ENCODE measurements around the gene MYO1E. TPM values are rescaled to one million over a fixed set of nuclear protein-coding genes. Genes with fewer than 3 reads are reported as not detected.

The MYO1E gene
- total RNA-seq, 1 experiment from 2014 or later = 83.6 TPM

- TF ChIP-seq ZNF512 (CRISPR knock-in tag; IDR thresholded peaks at IDR 0.05; ENCODE audit: borderline replicate concordance) (no peak), ZNF671 (CRISPR knock-in tag; IDR thresholded peaks at IDR 0.05) (no peak), ZNF425 (CRISPR knock-in tag; conservative IDR thresholded peaks at IDR 0.05) (no peak), E2F5 (CRISPR knock-in tag; IDR thresholded peaks at IDR 0.05) (no peak), ZNF317 (CRISPR knock-in tag; IDR thresholded peaks at IDR 0.05; ENCODE audit: borderline replicate concordance, low read depth) (no peak), NFYB (CRISPR knock-in tag; conservative IDR thresholded peaks at IDR 0.05; ENCODE audit: low read depth) (no peak), SOX15 (CRISPR knock-in tag; IDR thresholded peaks at IDR 0.05) (no peak), MXD4 (CRISPR knock-in tag; IDR thresholded peaks at IDR 0.05; ENCODE audit: borderline replicate concordance) (no peak)
Observed at GRCh38 chr15:59205839-59206622, 166.6 kb downstream of the MYO1E start (continued).

- no peaks in the 10 kb centered on the region for H3K27me3 Mint-ChIP-seq (ENCODE audit: low read depth)
- POLR2A ChIA-PET = no interaction called here
- TF ChIP-seq EMX1 (CRISPR knock-in tag; IDR thresholded peaks at IDR 0.05) (no peak), CBFB (CRISPR knock-in tag; IDR thresholded peaks at IDR 0.05; ENCODE audit: low read depth) (no peak), NFYB (CRISPR knock-in tag; conservative IDR thresholded peaks at IDR 0.05; ENCODE audit: low read depth) (no peak)
- no peak overlapping the region for H3K27ac Mint-ChIP-seq
- ATAC-seq = no peak
- CTCF ChIA-PET = interaction anchor here (1.4 to 1.9 kb wide), 2 partner anchors 289 to 326 kb away, joined by 3 to 4 read pairs; no protein-coding TSS in a partner anchor
- H3K9me3 Mint-ChIP-seq = no peaks in the 10 kb centered on the region
- DNase-seq (ENCODE audit: low spot score) = no peak
- peaks cover 40% of the 10 kb centered on the region for H3K36me3 Mint-ChIP-seq
- no peak overlapping the region for H3K4me3 Mint-ChIP-seq
- H3K4me1 Mint-ChIP-seq = no peaks in the 10 kb centered on the region
Observed at GRCh38 chr15:59203657-59204056, 169.0 kb downstream of the MYO1E start.

- H3K27ac Mint-ChIP-seq = no peak overlapping the region
- ChIA-PET POLR2A (no interaction called here), CTCF (interaction anchor here (1.4 kb wide), 1 partner anchor 326 kb away, joined by 3 read pairs; no protein-coding TSS in a partner anchor)
- no peaks in the 10 kb centered on the region for H3K4me1 Mint-ChIP-seq
- no peak for ATAC-seq
- DNase-seq (ENCODE audit: low spot score) = no peak
- peaks cover 39% of the 10 kb centered on the region for H3K36me3 Mint-ChIP-seq
- H3K9me3 Mint-ChIP-seq = no peaks in the 10 kb centered on the region
- H3K4me3 Mint-ChIP-seq = no peak overlapping the region
- H3K27me3 Mint-ChIP-seq (ENCODE audit: low read depth) = no peaks in the 10 kb centered on the region
- TF ChIP-seq ZNF138 (CRISPR knock-in tag; conservative IDR thresholded peaks at IDR 0.05) (no peak), RELA (CRISPR knock-in tag; IDR thresholded peaks at IDR 0.05; ENCODE audit: borderline replicate concordance) (no peak), ERG (CRISPR knock-in tag; IDR thresholded peaks at IDR 0.05) (no peak), IRF2 (CRISPR knock-in tag; IDR thresholded peaks at IDR 0.05; ENCODE audit: borderline replicate concordance, low read depth) (no peak), NR2C2 (CRISPR knock-in tag; IDR thresholded peaks at IDR 0.05) (no peak), SMAD4 (CRISPR knock-in tag; IDR thresholded peaks at IDR 0.05) (no peak), FOXJ3 (CRISPR knock-in tag; IDR thresholded peaks at IDR 0.05; ENCODE audit: borderline replicate concordance) (no peak), FOXP1 (CRISPR knock-in tag; IDR thresholded peaks at IDR 0.05; ENCODE audit: borderline replicate concordance) (no peak), SOX15 (CRISPR knock-in tag; IDR thresholded peaks at IDR 0.05) (no peak), NFYB (CRISPR knock-in tag; conservative IDR thresholded peaks at IDR 0.05; ENCODE audit: low read depth) (no peak), STAT6 (CRISPR knock-in tag; conservative IDR thresholded peaks at IDR 0.05; ENCODE audit: low read depth) (no peak), PRRX2 (CRISPR knock-in tag; IDR thresholded peaks at IDR 0.05) (no peak), E2F4 (CRISPR knock-in tag; IDR thresholded peaks at IDR 0.05; ENCODE audit: borderline replicate concordance, low read depth) (no peak)
Observed at GRCh38 chr15:59203008-59203407, 169.7 kb downstream of the MYO1E start.
